ENCODE measurements around the gene GNAI2.
"Not testable (repeated sequence)": the region's sequence is repeated elsewhere in the genome, so short reads cannot be mapped to it uniquely, and the experiment has no call there.

GNAI2 gene

DNA sequence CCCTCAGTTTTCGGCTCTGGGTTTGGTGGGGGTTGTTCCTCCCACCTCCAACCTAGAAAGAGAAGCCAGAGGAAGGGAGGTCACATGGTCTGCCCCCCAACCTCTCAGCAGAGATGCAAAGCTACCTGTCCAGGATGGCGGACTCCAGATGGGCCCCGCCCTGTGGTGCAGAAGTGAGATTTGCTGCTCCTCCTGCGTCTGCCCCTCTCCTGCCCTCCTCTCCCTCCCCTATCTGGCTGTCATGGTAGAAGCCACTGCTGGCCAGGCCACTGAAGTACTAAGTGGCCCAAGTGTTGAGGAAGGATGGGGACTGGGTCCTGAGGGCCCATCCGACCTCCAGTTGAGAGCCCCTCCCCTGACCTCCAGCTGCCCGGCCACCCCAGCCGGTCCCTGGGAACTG lies 30.8 kb downstream of the GNAI2 start:
- no peak for FAIRE-seq

DNA sequence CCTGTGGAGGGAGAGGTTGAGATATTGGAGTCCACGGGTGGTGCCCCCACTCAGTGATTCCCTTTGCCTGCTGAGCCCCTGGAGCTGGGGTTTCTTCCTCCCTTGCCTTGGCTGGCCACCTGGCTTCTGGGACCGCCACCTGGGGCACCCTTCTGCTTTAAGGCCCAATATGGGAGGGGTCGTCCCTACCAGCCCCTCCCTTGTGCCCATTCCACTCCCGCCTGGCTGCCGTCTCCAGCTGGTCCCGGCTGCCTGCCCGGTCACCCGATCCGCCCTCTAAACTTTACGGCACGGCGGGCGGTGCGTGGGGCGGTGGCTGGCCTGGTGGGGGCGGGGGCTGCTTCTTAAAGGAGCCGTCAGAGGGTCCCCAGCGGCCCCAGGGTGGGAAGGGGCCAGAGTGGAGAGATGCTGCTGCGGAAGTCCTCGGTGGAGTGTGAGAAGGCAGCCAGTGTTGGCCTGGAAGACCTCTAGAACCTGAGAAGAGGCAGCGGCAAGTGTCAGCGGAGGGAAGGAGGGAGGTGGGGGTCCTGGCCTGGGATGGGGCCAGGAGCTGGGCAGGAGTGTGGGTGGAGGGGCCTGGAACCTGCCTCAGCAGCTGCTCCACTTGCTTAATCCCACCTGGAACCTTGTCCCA lies 31.4 kb downstream of the GNAI2 start:
- FAIRE-seq = no peak

DNA sequence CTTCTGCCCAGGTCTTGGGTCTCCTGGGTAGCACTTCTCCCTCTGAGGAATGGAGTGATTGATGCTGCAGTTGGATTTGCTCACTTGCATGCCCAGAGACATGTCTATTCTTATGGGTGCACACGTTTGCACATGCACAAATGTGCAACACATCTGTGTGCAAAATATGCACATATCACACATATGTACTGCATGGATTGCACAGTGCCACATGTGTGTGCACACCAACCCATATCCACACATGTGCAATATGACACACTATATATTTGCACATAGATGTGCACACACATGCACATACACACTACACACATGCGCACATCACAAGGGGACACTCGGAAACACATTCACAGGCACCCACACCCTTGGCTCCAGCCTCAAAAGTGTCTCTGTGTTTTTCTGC lies 32.3 kb downstream of the GNAI2 start:
- no peak for FAIRE-seq

DNA sequence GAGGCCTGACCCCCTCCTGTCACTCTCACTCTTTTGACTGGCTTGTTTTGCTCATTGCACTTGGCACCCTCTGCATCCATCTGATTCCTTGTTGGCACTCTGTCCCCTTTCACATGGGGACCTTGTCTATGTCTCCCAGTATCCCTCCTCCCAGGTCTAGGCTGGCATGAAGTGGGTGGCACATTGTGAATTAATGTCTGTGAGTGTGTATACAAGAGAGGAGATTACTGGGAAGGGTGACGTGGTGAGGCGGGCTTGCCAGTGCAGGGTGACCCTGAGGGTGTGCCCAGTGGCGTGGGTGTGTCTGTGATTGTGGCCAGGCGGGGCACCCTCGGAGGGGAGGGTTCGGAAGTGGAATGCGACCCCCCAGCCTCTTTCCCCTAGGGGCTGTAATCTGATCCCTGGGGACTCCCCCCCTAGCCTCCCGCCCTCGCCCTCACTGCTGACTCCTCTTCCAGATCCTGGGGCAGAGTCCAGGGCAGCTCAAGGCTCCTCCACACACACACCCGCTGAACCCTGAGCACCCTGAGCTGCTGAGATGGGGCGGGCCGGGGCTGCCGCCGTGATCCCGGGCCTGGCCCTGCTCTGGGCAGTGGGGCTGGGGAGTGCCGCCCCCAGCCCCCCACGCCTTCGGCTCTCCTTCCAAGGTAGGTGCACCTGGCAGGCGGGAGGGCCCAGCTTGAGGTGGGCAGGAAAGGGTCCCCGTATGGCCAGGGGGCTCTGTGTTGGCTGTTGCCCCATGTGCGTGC lies 32.9 kb downstream of the GNAI2 start, which contains the start of gene SEMA3B:
TSS of gene SEMA3B (plus strand) at position 445 of the 749 bp plus-strand sequence. CDS start at position 539, 94 bp downstream.
- FAIRE-seq = no peak

DNA sequence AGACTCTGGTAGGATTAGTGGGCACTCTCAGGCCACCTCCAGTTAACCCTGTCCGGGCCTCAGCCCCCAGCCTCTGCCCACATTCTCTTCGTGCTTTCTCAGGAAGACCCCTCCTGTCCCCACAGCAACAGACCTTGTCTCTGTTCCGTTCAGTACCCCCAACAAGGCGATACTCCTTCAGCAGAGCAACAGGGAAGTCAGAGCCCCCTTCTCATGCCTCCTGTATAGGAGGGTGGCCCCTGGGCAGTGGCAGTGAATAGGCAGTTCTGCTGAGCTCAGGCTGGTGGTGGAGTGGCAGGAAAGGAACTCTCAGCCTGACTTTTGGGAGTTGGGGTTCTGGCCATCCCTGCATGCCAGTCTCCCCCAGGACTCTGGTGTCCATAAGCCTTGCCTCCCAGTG lies 33.5 kb downstream of the GNAI2 start:
- FAIRE-seq = no peak

DNA sequence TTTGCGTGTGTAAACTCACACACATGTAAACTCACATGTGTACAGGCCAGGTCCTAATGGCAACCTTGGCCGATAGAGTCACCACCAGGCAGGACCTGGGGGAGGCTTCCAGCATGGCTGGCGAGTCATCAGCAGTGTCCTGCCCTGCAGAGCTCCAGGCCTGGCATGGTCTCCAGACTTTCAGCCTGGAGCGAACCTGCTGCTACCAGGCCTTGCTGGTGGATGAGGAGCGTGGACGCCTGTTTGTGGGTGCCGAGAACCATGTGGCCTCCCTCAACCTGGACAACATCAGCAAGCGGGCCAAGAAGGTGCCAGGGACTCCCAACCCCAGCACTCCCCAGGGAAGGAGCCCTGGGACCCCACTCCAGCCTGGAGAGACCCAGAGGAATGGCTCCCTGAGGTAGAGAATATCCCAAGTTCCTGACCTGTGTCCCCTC lies 34.0 kb downstream of the GNAI2 start:
- FAIRE-seq = no peak

DNA sequence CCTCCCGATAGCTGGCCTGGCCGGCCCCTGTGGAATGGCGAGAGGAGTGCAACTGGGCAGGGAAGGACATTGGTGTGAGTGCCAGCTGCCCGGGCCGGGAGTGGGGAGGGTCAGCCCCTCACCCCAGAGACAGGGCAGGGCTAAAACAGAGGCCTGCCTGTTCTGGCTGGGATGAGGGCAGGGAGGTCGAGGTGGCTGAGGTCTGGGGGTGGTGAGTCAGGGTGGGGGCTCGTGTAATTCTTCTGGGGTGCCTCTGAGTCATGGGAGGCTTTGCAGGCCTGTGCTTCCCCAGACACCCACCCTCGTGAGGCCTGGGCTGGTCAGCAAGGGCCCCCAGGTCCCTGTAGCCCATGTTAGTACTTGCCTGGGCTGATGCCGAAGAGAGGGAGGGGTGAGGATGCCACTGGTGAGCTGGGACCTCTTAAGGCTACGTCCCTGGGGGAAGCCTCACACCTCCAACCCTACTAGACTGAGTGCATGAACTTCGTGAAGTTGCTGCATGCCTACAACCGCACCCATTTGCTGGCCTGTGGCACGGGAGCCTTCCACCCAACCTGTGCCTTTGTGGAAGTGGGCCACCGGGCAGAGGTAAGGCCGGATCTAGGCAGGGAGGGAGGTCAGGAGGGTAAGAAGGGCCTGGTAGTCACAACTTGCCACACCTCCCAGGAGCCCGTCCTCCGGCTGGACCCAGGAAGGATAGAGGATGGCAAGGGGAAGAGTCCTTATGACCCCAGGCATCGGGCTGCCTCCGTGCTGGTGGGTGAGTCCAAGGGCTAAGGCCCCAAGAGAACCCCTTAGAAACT lies 34.6 kb downstream of the GNAI2 start:
- FAIRE-seq = no peak

DNA sequence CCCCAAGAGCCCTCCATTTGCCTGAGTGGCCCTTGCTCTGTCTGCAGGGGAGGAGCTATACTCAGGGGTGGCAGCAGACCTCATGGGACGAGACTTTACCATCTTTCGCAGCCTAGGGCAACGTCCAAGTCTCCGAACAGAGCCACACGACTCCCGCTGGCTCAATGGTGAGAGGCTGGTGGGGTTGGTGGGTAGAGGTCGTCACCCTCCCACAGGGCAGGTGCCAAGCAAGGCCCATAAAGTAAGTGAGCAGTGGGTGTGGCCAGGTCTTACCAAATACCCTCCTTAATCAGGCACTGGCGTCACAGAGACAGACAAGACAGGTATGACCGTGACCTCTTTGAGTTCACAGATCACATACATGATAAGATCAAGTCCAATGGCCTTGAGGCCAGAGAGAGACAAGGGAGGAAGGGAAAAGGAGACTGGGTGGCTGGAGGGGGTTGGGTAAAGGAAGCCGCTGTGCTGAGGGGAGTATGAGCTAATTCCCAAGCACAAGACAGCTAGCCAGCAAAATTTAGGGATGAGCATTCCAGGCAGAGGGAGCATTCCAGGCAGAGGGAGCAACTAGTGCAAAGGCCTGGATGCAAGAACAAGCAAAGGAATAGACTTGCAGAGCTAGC lies 35.4 kb downstream of the GNAI2 start:
- no peak for FAIRE-seq

DNA sequence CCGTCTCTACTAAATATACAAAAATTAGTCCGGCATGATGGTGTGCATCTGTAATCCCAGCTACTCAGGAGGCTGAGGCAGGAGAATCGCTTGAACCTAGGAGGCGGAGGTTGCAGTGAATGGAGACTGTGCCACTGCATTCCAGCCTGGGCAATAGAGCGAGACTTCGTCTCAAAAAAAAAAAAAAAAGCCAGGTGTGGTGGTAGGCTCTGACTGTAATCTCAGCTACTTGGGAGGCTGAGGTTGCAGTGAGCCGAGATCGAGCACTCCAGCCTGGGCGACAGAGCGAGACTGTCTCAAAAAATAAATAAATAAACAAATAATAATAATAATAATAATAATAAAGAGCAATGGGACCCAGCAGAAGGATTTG lies 36.5 kb downstream of the GNAI2 start:
- not testable (repeated sequence) for FAIRE-seq

DNA sequence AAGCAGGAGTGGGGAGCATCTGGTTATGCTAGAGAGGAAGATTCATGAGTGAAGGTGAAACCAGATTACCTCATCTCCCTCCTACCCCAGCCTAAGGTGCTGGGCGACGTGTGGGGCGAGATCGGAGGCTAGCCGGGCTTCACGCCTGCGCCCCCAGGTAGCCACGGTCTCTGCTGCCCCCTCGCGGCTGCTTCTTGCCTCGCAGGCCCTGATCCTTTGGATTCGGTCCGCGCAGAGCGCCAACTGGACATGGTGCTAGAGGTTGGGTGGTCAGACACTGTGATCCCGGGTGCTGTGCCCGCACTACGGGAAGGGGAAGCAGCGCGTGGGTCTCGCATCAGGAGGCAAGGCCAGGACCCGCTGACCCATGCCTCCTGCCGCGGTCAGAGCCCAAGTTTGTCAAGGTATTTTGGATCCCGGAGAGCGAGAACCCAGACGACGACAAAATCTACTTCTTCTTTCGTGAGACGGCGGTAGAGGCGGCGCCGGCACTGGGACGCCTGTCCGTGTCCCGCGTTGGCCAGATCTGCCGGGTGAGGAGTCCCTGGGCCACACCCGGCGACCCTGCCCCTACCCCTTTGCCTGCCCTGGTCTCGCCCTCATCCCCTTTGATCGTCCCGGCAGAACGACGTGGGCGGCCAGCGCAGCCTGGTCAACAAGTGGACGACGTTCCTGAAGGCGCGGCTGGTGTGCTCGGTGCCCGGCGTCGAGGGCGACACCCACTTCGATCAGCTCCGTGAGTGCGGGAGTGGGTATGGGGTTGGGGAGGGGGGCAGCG lies 37.1 kb downstream of the GNAI2 start:
- no peak for FAIRE-seq

DNA sequence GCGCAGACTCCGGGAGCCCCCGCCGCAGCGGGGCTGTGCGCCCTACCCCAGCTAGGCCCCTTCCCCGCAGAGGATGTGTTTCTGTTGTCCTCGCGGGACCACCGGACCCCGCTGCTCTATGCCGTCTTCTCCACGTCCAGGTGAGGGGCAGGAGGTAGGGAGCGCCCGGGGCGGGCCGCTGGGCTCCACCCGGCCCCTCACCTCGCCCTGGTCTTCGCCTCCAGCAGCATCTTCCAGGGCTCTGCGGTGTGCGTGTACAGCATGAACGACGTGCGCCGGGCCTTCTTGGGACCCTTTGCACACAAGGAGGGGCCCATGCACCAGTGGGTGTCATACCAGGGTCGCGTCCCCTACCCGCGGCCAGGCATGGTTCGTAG lies 37.7 kb downstream of the GNAI2 start:
- FAIRE-seq = no peak

DNA sequence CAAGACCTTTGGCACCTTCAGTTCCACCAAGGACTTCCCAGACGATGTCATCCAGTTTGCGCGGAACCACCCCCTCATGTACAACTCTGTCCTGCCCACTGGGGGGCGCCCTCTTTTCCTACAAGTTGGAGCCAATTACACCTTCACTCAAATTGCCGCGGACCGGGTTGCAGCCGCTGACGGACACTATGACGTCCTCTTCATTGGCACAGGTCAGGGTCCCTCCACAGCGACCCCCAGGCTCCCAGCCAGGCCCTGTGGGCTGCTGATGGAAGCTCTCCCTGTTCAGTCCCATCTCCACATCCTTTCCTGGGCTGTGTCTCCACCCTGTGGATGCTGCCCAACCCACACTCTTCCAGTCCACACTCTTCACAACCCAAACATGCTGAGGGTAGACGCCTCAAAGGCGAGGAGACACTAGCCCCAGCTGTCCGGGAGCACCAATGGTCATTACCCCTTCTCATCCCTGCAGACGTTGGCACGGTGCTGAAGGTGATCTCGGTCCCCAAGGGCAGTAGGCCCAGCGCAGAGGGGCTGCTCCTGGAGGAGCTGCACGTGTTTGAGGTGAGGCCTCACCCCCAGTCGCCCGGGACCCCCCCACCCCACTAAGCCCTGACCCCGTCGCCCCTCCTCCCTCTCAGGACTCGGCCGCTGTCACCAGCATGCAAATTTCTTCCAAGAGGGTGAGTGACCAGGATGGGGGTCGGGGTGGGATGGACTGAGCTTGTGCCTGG lies 38.5 kb downstream of the GNAI2 start:
- FAIRE-seq = no peak

DNA sequence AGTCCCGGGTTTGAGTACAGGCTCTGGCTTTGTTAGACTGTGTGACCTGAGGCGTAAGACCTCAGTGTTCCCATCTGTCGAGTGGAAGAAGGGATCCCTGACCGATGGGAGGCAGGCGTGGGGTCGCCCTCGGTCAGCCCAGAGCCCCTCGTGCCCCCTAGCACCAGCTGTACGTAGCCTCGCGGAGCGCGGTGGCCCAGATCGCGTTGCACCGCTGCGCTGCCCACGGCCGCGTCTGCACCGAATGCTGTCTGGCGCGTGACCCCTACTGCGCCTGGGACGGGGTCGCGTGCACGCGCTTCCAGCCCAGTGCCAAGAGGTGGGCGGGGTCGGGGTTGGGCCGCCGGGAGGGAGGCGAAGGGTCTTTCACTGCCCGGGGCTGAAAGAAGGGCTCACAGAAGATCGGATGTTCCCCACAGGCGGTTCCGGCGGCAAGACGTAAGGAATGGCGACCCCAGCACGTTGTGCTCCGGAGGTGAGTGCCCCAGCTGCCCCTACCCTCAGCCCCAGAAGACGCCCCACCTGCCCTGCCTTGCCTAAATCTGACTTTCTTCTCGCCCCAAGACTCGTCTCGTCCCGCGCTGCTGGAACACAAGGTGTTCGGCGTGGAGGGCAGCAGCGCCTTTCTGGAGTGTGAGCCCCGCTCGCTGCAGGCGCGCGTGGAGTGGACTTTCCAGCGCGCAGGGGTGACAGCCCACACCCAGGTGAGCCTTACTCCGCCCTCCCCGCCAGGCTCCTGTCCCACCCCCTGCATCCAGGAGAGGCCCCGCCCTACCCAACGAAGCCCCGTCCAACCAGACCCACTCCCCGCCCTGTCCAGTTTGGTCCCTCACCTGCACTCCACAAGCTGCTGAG lies 39.4 kb downstream of the GNAI2 start:
- no peak for FAIRE-seq

DNA sequence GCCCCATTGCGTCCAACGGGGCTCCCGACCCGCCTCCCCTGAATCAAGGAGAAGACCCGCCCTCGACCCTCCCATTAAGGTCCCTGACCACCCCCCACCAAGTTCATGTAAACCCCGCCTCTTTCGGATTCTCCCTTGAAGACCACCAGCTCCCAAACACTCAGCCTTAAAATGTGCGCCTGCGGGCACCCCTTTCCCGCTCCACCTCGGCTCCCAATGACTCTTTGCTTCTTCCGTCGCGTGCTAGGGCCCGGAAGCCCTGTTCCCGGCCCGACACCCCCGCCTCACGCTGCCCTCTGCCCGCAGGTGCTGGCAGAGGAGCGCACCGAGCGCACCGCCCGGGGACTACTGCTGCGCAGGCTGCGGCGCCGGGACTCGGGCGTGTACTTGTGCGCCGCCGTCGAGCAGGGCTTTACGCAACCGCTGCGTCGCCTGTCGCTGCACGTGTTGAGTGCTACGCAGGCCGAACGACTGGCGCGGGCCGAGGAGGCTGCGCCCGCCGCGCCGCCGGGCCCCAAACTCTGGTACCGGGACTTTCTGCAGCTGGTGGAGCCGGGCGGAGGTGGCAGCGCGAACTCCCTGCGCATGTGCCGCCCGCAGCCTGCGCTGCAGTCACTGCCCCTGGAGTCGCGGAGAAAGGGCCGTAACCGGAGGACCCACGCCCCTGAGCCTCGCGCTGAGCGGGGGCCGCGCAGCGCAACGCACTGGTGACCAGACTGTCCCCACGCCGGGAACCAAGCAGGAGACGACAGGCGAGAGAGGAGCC lies 40.2 kb downstream of the GNAI2 start:
- FAIRE-seq = no peak

DNA sequence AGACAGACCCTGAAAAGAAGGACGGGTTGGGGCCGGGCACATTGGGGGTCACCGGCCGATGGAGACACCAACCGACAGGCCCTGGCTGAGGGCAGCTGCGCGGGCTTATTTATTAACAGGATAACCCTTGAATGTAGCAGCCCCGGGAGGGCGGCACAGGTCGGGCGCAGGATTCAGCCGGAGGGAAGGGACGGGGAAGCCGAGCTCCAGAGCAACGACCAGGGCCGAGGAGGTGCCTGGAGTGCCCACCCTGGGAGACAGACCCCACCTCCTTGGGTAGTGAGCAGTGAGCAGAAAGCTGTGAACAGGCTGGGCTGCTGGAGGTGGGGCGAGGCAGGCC lies 40.7 kb downstream of the GNAI2 start:
- no peak for FAIRE-seq

DNA sequence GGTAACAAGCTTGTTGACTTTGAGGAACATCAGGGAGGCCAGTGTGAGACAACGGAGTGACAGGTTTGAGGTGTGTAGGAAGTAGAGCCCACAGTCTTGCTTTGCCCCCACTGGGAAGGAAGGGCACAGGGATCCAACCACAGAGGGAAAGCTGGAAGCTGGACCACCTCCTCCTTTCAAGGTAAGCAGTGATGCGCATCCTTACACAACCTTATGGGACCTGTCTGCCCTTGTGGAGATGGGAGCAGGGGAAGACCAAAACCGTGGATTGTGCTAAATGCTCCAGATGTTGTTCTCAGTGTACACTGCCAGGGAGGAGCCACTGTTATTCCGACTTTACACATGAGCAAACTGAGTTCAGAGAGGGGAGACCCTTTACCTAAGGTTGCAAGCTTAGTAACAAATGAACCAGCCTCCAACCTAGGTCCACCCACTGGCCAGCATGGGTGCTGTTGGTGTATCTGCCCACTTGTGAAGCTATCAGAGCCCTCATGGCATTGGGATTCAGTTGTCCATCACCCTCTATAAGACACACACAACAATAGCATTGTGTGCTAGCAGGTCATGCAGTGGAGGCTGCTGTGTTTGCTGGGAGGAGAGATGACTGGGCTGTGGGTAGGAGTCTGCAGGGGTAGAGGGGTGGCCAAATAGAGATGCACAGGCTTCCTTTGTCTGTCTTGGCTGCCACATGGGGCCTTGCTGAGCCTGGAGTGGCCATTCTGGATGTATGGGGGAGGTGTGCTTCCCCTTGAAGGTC lies 42.3 kb downstream of the GNAI2 start:
- no peak for FAIRE-seq

DNA sequence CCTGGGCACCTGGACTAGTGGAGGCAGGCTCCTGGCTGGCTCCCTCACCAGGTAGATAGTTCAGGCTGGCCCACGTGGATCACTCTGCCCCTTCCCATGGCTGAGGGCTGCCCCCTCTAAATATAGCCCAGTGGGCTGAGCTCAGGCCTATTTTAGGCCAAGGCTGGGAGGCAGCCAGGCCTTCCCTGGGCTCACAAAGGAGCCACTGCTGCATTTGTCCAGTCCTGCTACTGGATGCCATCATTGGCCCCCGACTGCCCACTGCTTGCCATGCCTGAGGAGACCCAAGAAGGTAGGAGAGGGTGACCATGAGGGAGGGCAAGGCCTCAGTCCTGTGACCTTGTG lies 42.8 kb downstream of the GNAI2 start, which contains the start of gene LSMEM2:
TSS of gene LSMEM2 (plus strand) at position 208 of the 345 bp plus-strand sequence. CDS start at position 235, 27 bp downstream.
- FAIRE-seq = no peak

DNA sequence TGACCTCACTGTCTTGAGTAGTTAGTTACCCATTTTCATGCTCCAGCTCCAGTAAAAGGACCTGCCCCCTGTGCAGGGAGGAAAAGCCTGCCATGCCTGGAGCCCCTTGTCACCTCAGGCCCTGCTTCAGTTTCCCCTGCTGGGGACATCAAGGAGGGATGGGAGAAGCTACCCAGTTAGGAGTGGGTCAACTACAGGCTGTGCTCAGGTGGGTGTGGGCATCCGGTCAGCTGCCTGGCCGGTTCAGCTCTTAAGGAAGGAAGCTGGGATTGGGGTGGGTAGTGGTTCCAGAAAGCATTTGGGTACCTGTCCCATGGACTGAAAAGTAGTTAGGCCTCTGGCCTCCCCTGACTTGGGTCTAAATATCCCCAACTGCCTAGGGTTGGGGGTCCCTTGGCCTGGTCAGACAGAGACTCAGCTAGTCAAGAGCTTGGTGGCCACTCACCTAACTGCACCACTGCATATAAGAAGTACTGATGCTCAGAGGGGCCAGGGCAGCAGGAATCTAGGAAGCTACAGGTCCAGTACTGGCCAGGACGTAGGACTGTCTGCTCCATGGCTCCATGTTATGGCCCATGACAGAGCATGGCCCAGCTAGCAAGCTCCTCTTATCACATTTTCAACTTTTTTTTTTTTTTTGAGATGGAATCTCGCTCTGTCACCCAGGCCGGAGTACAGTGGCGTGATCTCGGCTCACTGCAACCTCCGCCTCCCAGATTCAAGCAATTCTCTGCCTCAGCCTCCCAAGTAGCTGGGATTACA lies 43.4 kb downstream of the GNAI2 start:
- FAIRE-seq = no peak

All from endometrium (tissue), 2 donors.